Activated T-cell treated with anti-CD3 and anti-CD28 coated beads, Interleukin-2, amount 50 U/mL, for 72 hours (primary cell): ENCODE measurements around the gene MEGF11. TPM values are rescaled to one million over a fixed set of nuclear protein-coding genes. Genes with fewer than 3 reads are reported as not detected.

ENCODE experiments used
- ATAC-seq, 2 donors: fragments of 150-1000 bp; cut with Tn5 transposase; replicated peaks in 1 of 2; 2 replicates each; pipeline ENCODE4 v1.10.0; 2021; ENCODE audit warnings: moderate library complexity in 2 of 2, mild to moderate bottlenecking in 1 of 2
- DNase-seq, 2 donors: peaks; one replicate each; pipeline ENCODE4 v3.0.0; 2021 to 2022; ENCODE audit warnings: mixed read lengths in 1 of 2
- H3K27ac Mint-ChIP-seq: one replicate; pipeline ENCODE4 v1.8.0; 2022; ENCODE audit warnings: mild to moderate bottlenecking, moderate library complexity, mixed read lengths
- H3K27me3 Mint-ChIP-seq: one replicate; pipeline ENCODE4 v1.8.0; 2022; ENCODE audit warnings: low read depth, mixed read lengths
- H3K36me3 Mint-ChIP-seq, 2 donors: one replicate each; pipeline ENCODE4 v1.8.0; 2022; ENCODE audit warnings: mixed read lengths in 2 of 2, mild to moderate bottlenecking in 1 of 2; ENCODE audit not compliant: insufficient read depth in 2 of 2
- H3K4me1 Mint-ChIP-seq: one replicate; pipeline ENCODE4 v1.8.0; 2022; ENCODE audit warnings: low read depth, mixed read lengths
- H3K4me3 Mint-ChIP-seq, 2 donors: one replicate each; pipeline ENCODE4 v1.8.0; 2022; ENCODE audit warnings: mild to moderate bottlenecking in 2 of 2, mixed read lengths in 2 of 2, moderate library complexity in 2 of 2
- H3K9me3 Mint-ChIP-seq, 2 donors: one replicate each; pipeline ENCODE4 v1.8.0; 2022; ENCODE audit warnings: mixed read lengths in 2 of 2
- total RNA-seq, 2 donors: library from RNA; stranded (reverse); gene quantifications; one replicate each; pipeline ENCODE4 v1.2.3, GENCODE V29; 2022

The MEGF11 gene
- total RNA-seq, 2 donors from 2014 or later = not detected

DNA sequence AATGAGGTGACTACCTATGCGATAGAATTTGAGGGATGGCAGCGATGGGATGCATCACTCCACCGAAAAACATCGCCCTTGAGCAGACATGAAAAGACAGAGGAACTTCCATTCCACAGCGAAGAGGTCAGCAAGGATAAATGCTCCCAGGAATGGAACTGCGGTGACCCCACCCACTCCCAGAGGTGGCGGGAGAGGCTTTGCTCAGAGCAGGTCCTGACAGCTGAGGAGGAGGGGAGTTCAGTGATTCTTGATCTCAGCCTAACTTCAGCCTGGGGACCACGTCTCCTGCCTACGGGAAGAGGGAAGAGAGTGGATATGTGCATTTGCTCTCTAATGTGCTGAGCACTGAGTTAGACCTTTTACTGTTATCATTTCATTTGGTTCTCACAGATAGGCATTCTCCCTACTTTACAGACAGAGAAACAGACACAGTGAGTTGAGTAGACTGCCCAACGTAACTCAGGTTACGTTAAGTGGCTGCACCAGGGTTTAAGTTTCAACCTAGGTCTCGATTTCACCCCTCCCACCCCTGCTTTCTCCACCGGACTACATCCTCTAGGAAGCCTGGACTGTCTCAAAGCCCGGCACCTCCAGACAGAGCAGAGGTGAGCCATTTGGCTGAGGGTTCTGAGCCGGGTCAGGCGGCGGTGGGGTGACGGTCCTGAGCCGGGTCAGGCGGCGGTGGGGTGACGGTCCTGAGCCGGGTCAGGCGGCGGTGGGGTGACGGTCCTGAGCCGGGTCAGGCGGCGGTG lies 214.3 kb downstream of the MEGF11 start:
- H3K4me3 Mint-ChIP-seq = no peak overlapping the region
- peaks cover 29% of the 10 kb centered on the region for H3K27me3 Mint-ChIP-seq
- ATAC-seq = no peak
- peaks cover 4% of the 10 kb centered on the region for H3K4me1 Mint-ChIP-seq
- H3K27ac Mint-ChIP-seq = no peak overlapping the region
- no peaks in the 10 kb centered on the region for H3K9me3 Mint-ChIP-seq
- DNase-seq = no peak
- peaks cover 0 to 2% of the 10 kb centered on the region in 2 donors for H3K36me3 Mint-ChIP-seq

DNA sequence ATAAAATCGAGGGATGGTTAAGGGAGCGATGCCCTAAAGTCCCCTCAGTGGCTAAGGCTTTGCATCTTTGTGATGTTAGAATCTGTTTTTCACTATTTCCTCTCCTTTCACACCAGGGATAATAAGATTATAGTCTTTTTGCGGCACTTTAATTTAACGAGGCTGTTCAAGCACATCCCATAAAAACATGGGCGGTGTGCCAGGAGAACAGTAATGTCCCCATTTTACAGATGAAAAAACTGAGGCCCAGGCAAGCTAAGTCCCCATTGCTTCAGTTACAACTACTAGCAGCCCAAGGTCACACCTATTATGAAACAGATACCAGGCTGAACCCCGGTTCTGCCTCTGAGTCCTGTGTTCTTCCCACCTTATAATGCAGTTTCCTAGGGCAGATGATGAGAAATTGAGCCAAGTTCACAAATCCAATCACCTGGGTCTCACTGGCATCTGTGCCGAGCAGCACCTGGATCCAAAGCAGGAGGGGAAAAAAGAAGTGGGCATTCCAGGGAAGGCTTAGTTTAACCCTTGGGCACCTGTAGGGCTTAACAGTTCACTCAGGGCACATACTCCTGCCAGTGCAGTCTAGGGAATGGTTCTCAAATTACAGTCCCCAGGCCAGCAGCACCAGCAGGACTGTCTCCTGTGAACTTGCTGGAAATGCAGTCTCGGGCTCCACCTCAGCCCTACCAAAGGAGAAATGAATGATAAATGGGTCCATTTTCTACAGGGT lies 215.0 kb downstream of the MEGF11 start:
- Mint-ChIP-seq H3K4me3 (no peak overlapping the region), H3K36me3 (peaks cover 0 to 2% of the 10 kb centered on the region in 2 donors), H3K9me3 (no peaks in the 10 kb centered on the region), H3K27me3 (peaks cover 29% of the 10 kb centered on the region), H3K27ac (no peak overlapping the region), H3K4me1 (peaks cover 4% of the 10 kb centered on the region)
- DNase-seq (no peak), ATAC-seq (no peak)

GRCh38 chr15:66036859-66037258 lies 216.7 kb downstream of the MEGF11 start:
- peaks cover 34% of the 10 kb centered on the region for H3K27me3 Mint-ChIP-seq
- peaks cover 4% of the 10 kb centered on the region for H3K4me1 Mint-ChIP-seq
- peaks cover 2 to 4% of the 10 kb centered on the region in 2 donors for H3K9me3 Mint-ChIP-seq
- ATAC-seq (no peak), DNase-seq (no peak)
- H3K27ac Mint-ChIP-seq = no peak overlapping the region
- peaks cover 1 to 7% of the 10 kb centered on the region in 2 donors for H3K36me3 Mint-ChIP-seq
- H3K4me3 Mint-ChIP-seq = no peak overlapping the region

- peaks cover 34% of the 10 kb centered on the region for H3K27me3 Mint-ChIP-seq
- ATAC-seq (no peak), DNase-seq (no peak)
- H3K4me3 Mint-ChIP-seq = no peak overlapping the region
- peaks cover 4% of the 10 kb centered on the region for H3K4me1 Mint-ChIP-seq
- peaks cover 1 to 7% of the 10 kb centered on the region in 2 donors for H3K36me3 Mint-ChIP-seq
- peaks cover 2 to 7% of the 10 kb centered on the region in 2 donors for H3K9me3 Mint-ChIP-seq
- H3K27ac Mint-ChIP-seq = no peak overlapping the region
These were observed 217.6 kb downstream of the MEGF11 start for GRCh38 chr15:66035901-66036300.

DNA sequence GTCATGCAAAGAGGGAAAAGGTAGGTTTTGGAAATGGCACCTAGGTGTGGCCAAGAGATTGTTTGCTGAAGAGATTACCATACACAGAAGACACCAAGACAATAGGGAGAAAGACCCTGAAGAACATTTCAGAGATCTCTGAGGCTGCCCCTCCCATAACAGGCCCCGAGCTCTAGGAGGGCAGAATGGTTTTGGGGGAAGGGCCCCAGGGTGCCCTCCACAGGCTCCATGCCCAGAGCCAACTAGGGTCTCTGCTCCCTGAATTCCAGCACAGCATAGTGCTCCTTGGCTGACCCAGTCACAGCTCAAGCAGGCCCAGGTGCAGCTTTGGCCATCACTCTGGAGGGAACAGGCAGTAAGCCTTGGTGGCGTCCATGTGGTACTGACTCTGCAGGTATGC lies 220.4 kb downstream of the MEGF11 start:
- ATAC-seq (no peak), DNase-seq (no peak)
- Mint-ChIP-seq H3K36me3 (peaks cover 1 to 7% of the 10 kb centered on the region in 2 donors), H3K4me3 (no peak overlapping the region), H3K27me3 (peaks cover 32% of the 10 kb centered on the region), H3K9me3 (peaks cover 2 to 7% of the 10 kb centered on the region in 2 donors), H3K27ac (no peak overlapping the region), H3K4me1 (peaks cover 4% of the 10 kb centered on the region)

- H3K36me3 Mint-ChIP-seq = peaks cover 1 to 7% of the 10 kb centered on the region in 2 donors
- no peak overlapping the region for H3K4me3 Mint-ChIP-seq
- H3K9me3 Mint-ChIP-seq = peaks cover 2 to 7% of the 10 kb centered on the region in 2 donors
- no peak for DNase-seq
- H3K27me3 Mint-ChIP-seq = peaks cover 21% of the 10 kb centered on the region
- ATAC-seq = no peak
- H3K27ac Mint-ChIP-seq = no peak overlapping the region
- peaks cover 4% of the 10 kb centered on the region for H3K4me1 Mint-ChIP-seq
These were observed 221.5 kb downstream of the MEGF11 start for GRCh38 chr15:66032006-66032405.

- DNase-seq (no peak), ATAC-seq (no peak)
- Mint-ChIP-seq H3K4me1 (no peaks in the 10 kb centered on the region), H3K27ac (no peak overlapping the region), H3K36me3 (peaks cover 1 to 7% of the 10 kb centered on the region in 2 donors), H3K27me3 (peaks cover 11% of the 10 kb centered on the region), H3K4me3 (no peak overlapping the region), H3K9me3 (peaks cover 2 to 7% of the 10 kb centered on the region in 2 donors)
These were observed 222.9 kb downstream of the MEGF11 start for GRCh38 chr15:66030650-66031049.

GRCh38 chr15:66029650-66030049 lies 223.9 kb downstream of the MEGF11 start:
- Mint-ChIP-seq H3K4me1 (no peaks in the 10 kb centered on the region), H3K27ac (no peak overlapping the region), H3K9me3 (peaks cover 2 to 7% of the 10 kb centered on the region in 2 donors), H3K4me3 (no peak overlapping the region), H3K36me3 (peaks cover 1 to 5% of the 10 kb centered on the region in 2 donors), H3K27me3 (peaks cover 17% of the 10 kb centered on the region)
- ATAC-seq (no peak), DNase-seq (no peak)

DNA sequence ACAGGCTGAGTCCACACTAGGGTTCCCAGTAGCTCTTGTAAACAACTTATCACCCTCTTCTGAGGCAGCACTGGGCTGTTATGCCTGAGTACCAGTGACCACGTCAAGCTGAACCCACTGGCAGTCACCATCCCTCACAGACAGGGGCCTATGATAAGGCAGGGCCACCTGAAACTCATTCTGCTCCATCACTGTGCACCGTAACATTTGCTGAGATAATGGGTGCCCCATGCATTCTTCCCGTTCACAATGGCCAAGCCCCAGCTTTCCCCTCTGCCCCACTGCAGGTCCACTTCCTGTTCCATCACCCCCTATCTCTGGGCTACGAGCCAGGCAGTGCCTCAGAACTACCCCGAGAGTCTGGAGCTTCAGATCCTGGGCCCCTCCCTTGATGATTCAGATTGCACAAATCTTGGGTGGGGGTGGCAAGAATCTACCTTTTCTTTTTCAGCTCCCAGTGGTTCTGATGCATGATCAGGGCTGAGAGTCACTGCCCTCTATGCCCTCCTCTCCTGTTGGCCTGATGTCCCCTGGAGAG lies 226.2 kb downstream of the MEGF11 start:
- H3K27me3 Mint-ChIP-seq = peaks cover 15% of the 10 kb centered on the region
- ATAC-seq = no peak

DNA sequence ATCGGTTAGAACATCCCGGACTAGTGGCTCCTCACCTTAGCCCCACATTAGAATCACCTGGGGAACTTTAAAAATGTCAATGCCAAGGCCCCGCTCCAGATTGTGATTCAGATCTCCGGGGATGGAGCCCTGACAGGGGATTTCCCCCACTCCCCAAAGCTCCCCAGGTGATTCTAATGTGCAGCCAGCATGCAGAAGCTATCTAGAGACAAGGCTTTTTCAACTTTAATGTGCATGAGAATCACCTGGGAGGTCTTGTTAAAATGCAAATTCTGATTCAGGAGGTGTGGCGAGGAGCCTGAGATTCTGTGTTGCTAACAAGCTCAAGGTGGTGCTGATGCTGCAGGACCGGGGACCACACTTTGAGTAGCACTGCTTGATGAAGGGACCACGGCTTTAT lies 227.6 kb downstream of the MEGF11 start:
- H3K27ac Mint-ChIP-seq = no peak overlapping the region
- peaks cover 12% of the 10 kb centered on the region for H3K27me3 Mint-ChIP-seq
- DNase-seq (no peak), ATAC-seq (no peak)
- no peaks in the 10 kb centered on the region for H3K36me3 Mint-ChIP-seq
- H3K4me1 Mint-ChIP-seq = no peaks in the 10 kb centered on the region
- H3K9me3 Mint-ChIP-seq = no peaks in the 10 kb centered on the region
- H3K4me3 Mint-ChIP-seq = no peak overlapping the region

More for the DNA sequence above, 226.2 kb downstream of the MEGF11 start:
- H3K36me3 Mint-ChIP-seq = peaks cover 0 to 2% of the 10 kb centered on the region in 2 donors
- no peak for DNase-seq
- no peaks in the 10 kb centered on the region for H3K4me1 Mint-ChIP-seq
- no peak overlapping the region for H3K4me3 Mint-ChIP-seq
- peaks cover 0 to 4% of the 10 kb centered on the region in 2 donors for H3K9me3 Mint-ChIP-seq
- no peak overlapping the region for H3K27ac Mint-ChIP-seq

- Mint-ChIP-seq H3K9me3 (no peaks in the 10 kb centered on the region), H3K27ac (no peak overlapping the region), H3K4me1 (no peaks in the 10 kb centered on the region), H3K36me3 (no peaks in the 10 kb centered on the region), H3K27me3 (peaks cover 11% of the 10 kb centered on the region), H3K4me3 (no peak overlapping the region)
- ATAC-seq = no peak
- no peak for DNase-seq
These were observed 228.5 kb downstream of the MEGF11 start for GRCh38 chr15:66025015-66025452.

DNA sequence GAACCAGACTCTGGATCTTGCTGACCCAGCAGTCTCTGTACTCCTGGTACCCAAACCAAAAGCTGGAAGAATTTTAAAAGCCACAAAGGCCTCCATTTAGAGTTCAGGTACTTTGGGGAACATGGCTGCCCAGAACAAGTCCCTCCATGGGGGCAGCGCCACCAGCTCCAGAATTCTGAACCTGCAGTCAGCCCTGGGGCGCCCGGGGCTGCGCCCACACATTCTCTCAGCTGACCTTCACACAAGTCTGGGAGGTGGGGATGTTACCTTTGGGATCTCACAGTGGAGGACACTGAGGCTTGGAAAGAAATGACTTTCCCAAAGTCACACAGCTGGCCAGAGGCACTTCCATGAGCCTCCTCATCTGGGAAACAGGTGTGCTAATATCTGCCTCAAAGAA lies 229.4 kb downstream of the MEGF11 start:
- Mint-ChIP-seq H3K4me1 (no peaks in the 10 kb centered on the region), H3K27me3 (peaks cover 6% of the 10 kb centered on the region), H3K9me3 (no peaks in the 10 kb centered on the region), H3K27ac (no peak overlapping the region), H3K4me3 (no peak overlapping the region), H3K36me3 (no peaks in the 10 kb centered on the region)
- ATAC-seq (no peak), DNase-seq (no peak)

DNA sequence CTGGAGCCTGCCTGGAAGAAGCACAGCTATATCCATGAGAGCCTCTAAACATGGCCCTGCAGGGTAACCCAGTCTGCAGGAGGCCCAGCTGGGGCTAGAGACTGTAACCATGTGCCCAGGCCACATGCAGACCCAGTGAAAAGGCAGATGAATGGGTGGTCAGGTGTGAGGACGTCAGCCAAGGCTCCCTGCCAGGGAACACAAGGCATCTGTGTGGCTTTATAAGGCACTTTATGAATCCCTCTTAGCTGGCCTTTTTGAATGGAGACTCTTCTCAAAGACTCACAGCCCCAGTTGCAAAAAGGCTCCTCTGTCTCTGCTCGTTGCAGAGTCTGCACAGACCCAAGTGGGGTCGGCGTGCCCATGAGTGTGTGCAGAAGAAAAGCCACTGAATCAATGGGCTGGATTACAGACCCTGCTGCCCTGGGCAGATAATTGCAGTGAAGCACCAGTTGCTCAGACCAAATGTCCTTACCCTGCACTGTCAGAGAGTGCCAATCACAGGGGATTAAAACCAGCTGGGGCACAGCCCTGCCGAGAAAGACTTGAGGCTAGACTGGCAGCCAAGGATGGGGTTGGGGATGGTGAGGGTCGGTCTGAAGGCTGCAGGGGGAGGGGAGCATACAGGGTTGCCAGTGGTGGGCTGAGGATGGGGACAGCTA lies 230.1 kb downstream of the MEGF11 start:
- H3K27ac Mint-ChIP-seq = no peak overlapping the region
- H3K27me3 Mint-ChIP-seq = peaks cover 11% of the 10 kb centered on the region
- no peaks in the 10 kb centered on the region for H3K4me1 Mint-ChIP-seq
- no peaks in the 10 kb centered on the region for H3K36me3 Mint-ChIP-seq
- no peaks in the 10 kb centered on the region for H3K9me3 Mint-ChIP-seq
- ATAC-seq (no peak), DNase-seq (no peak)
- H3K4me3 Mint-ChIP-seq = no peak overlapping the region
